HG02885 (cell line): ENCODE results near the gene MYO18A.
"Not testable (repeated sequence)": the region's sequence is repeated elsewhere in the genome, so short reads cannot be mapped to it uniquely, and the experiment has no call there.

Source experiments
- ATAC-seq: cut with Tn5 transposase; IDR thresholded peaks from one replicate; pipeline ENCODE4 v1.9.1; 2021; ENCODE audit warnings: mild to moderate bottlenecking; ENCODE audit not compliant: unreplicated experiment, poor library complexity

Gene MYO18A

DNA sequence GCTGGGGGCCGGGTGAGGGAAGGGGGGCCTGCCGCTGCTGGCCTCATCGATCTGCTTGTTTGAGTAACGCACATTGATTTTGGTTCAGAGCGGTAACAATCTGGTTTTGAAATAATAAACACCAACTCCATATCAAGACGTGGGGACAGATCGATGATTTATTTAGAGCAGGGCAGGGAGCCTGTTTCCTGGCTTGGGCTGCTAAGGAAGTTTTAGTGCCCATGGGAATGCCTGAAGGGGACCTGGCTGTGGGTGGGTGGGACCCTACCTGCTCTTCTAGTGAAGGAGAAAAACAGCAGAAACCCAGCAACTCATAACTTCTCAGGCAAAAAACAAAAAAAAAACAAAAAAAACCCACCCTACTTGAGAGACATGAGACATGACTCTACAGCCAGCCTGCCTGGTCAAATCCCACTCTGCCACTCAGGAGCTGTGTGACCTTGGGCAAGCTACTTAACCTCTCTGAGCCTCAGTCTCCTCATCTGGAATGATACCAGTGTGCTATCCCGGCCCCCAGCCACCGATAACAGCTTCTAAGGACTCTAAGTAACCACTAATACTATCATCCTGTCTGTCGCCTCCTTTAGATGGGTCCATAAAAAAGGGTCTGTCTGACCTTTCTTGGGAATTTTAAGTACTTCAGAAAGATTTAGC lies 71.2 kb downstream of the MYO18A start:
- no peak for ATAC-seq

DNA sequence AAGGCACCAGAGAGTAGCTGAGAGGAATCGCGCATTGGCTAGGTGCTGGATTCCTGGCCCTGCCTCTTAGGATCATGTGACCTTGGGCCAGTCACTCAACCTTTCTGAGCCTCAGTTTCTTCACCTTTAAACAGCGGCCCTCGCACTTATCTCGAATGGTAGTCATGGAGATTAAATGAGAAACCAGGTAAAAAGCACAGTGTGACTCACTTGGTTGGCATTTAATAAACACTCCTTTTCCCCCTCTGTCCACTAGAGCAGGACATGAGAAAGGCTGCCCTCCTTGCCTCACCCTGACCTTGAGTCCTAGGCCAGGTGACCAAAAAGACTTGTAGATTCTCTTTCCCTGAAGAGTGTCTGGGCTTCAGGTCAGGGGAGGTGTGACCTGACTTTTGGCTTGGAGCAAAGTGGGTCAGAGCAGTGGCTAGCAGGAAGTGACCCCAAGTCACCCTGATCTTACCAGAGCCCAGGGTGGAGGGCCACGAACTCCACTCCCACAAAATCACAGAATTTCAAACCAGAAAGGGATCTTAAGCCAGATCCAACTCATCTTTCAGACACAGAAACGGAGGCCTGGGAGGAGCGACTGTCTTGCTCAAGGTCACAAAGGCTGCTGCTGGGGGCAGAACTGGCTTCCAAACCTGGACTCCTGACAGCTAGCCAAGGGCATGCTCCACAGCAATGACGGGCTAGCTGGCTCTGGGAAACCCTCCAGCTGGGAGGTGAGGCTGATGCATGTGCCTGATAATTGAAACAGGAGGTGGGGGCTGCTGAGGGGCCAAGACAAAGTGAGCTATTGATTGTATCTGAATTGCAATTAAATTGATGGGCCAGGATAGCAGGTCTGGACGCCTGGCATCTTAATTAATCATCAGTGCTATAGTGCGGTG lies 72.0 kb downstream of the MYO18A start:
- no peak for ATAC-seq

DNA sequence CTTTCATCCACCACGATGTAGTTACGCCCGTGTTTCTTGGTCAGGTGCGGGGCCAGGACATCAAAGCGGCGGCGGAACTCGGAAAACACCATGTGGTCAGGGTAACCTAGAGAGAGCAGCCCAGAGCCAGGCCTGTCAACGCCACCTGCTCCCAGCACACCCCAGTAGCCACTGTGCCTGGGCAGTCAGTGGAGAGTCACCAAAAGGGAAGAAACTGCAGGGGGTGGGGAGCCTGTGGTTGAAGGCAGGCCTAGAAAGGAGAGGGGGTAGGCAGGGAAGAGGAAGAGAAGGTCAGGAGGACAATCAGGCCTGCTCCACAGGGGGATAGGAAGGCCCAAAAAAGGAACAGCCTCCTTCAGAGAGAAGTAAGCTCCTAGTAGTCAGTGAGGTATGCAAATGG lies 73.1 kb downstream of the MYO18A start:
- ATAC-seq: no peak

DNA sequence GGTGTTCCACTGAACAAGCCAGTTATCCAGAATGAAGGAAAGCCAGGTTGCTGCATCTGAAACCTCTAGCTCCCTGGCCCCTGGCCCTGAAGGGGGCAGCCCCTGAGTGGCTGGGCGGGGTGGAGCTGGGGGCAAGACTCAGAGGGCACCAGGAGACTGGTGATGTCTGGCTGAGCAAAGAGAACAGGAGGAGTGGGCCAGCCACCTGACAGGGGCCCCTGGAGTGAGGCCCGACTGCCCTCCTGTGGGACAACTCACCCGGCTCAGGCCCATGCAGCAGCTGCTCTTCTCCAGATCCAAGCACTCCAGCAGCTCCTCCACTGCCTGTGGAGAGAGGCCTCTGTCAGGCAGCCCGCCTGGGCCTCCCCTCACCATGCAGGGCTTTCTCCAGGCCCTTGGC lies 76.9 kb downstream of the MYO18A start:
- ATAC-seq: no peak

DNA sequence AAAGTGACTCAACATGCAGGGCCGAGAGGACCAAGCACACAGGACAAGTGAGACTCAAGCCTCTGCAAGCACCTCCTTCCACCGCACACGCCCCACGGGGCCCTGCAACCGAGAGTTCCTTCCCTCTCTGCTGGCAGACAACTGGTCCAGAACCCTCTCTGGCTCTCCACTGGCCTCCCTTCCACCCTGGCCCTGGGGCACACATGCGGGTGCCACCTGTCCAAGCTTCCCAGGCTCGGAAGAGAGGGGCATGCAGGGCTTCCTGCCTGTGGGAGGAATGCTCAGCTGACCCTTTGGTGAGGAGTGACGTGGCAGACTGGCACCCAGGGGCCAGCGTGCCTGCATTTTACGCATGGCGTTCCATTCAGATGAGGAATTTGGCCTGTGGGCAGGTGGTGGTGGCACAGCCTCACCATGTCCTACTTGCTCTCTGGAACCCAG lies 77.4 kb downstream of the MYO18A start:
- ATAC-seq: no peak

DNA sequence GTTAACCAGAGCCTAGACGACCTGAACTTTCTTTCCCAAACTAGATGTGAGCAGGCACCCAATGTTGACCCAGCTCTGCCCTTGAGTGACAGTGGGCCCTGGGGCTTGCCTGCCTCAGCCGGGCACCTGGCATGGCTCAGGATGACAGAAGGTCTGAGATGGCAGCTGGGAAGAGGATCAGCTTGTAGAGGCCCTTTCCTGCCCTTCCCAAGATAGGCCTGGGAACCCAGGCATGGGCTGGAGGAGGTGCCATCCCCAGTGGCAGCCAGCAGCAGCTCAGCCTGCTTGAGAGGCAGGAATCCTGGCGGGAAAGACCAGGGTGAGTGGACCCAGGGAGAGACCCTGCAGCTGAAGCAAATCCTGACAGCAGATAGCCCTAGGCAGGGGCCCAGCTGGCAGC lies 78.2 kb downstream of the MYO18A start:
- ATAC-seq: no peak

DNA sequence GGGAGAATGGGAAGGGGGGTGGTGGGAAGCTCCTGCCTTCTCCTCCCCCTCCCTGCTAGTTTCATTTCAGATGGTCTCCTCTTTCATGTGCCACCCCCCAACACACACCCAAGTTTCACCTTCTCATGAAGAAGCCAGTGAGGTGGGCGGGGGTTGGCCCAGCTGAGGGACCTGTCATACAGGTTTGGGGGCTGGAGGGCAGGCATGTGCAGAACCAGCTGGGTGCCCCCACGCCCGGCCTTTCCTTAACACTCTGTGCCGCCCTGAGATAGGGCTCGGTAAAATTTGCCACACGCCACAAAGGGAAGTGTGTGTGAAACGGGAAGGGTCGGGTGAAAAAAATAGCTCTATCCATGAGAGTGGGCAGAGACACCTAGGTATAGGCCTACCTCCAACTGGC lies 79.9 kb downstream of the MYO18A start:
- ATAC-seq: no peak

DNA sequence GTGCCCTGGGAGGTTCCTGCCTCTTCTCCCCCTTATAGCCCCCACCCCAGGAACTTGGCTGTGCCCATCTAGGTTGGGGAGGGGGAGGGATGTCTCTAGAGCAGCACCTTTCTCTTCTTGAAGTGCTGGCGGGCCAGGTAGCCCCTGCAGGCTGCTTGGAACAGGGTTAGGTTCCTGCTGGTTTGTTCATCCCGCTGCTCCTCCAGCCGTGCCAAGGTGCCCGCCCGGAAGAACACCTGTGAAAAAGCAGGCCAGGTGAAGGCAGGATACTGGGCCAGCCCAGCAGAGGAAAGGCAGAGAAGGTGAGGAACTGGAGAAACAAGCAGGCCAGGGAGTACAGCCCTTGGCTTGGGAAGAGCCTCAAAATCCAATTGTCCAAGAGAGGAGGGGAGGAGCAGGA lies 80.7 kb downstream of the MYO18A start:
- no peak for ATAC-seq

DNA sequence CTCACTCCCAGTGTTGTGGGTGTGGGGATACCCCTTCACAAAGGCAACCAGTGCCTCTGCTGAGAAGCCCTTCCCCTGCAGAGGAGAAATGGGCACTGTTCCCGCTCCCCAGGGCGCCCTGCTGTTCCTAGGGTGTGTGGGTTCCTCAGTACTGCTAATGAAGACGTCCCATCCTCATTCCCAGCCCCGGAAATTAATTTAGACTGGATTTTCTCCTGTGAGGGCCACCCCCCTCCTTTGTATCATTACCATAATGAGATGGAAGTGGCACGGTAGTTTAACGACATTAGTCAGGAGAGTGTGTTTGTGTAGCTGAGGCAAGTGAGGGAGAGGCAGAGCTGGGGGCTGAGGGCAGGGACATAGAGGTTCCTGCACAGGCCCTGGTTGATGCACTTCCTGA lies 84.1 kb downstream of the MYO18A start:
- ATAC-seq: no peak

DNA sequence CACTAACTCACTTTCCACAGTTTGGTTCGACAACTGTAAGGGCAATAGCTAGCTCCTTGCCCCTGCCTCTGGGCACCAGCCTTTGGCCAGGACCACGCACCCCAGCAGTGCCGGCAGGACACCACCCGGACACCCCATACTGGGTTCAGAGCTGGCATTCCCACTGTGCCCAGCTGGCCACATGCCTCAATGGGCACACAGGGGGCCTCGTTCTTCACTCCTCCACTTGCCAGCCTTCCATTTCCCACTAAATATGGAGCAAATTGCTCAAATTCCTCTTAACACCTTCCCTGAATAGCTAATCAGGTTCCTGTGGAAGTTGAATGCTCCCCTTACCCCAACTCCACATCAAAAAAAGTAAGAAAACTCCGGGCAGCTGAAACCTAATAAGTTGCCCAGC lies 84.8 kb downstream of the MYO18A start:
- ATAC-seq: no peak

DNA sequence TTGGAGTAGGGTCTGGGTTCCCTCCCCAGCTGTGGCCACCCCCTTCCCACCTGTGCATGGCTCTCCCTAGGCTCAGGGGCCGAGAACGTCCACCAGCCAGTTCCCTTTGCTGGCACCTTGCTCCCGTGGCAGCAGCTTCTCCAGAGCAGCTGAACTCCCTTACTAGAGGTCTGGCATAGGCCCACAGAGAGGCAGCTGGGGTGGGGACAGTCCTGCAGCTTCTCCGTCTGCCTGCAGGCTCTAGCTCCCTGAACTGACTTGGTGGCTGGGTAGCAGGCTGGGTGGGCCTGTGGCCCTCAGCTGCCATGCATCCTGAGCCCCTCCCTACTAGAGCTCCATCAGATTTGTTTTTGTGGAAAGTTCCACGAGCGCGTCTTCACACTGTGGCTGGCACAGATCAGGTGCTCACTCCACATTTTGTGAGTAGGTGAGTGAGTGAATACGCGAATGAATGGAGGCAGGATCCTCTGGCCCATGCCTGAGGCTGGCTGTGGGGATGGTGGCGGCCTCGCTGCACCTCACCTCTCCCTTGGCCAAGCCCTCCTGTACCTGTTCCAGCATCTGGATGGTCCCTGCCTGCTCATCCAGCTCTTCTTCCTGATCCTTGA lies 86.0 kb downstream of the MYO18A start:
- no peak for ATAC-seq

DNA sequence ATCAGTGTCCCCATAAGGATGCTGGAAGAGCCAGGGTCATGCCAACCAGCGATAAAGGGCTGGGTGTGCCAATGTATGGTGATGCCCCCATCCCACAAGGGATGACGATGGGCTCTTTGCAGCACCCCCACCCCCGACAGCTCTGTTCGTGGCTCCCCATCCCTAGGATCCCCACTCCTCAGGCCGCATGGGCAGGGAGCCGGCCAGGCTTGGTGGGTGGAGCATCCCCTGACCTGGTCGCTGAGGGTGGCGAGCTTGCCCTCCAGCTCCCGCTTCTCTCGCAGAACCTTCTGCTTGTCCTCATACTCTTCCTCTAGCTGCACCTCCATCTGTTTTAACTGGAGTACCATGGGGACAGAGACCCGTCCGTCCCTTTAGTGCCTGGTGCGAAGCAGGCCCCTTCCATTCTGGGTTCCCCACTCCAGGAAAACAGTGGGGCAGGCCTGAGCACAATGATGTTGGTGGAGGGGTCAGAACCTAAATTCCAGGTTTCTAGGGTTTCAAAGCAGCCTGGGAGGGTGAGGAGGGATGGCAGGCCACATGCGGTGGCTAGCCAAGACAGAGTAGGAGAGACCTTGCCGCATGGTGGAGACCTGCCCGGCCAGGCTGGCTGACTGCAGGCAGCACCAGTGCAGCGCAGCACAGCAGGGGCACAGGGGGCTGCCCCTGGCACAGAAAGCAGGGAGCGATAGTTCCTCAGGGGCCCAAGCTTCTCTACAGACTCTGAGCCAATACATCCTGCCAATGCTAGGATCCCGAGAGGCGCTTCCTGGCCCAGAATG lies 86.9 kb downstream of the MYO18A start:
- ATAC-seq: no peak

DNA sequence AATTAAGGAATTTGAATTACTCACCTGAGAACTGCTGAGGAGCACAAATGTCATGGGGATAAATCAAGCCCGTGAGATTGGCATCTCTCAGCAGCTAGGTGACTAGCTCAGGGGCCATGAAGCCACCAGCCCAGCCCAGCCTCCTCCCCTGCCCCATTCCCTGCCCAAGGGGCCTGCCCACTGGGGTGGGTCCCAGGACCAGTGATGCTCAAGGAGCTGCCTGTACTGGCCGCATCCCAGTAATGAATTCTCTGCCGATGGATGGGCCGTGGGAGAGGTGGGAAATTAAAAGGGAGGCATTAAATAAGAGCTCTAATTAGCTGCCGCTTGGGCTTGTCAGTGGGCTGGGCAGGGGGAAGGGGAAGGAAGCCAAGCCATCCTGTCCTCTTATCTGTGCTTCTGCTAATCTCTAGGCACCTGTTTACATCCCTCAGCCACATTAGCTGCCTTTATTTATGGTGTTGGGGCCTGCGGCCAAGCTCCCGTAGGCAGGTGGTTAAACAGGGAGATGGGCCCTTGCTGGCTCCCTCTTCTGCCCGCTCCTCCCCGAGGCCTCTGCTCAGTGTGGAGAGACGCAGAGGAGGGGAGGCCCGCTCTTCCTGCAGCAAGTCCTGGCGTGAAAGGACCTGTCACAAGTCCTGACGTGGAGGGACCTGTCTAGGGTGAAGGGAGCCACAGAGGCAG lies 88.5 kb downstream of the MYO18A start:
- no peak for ATAC-seq

DNA sequence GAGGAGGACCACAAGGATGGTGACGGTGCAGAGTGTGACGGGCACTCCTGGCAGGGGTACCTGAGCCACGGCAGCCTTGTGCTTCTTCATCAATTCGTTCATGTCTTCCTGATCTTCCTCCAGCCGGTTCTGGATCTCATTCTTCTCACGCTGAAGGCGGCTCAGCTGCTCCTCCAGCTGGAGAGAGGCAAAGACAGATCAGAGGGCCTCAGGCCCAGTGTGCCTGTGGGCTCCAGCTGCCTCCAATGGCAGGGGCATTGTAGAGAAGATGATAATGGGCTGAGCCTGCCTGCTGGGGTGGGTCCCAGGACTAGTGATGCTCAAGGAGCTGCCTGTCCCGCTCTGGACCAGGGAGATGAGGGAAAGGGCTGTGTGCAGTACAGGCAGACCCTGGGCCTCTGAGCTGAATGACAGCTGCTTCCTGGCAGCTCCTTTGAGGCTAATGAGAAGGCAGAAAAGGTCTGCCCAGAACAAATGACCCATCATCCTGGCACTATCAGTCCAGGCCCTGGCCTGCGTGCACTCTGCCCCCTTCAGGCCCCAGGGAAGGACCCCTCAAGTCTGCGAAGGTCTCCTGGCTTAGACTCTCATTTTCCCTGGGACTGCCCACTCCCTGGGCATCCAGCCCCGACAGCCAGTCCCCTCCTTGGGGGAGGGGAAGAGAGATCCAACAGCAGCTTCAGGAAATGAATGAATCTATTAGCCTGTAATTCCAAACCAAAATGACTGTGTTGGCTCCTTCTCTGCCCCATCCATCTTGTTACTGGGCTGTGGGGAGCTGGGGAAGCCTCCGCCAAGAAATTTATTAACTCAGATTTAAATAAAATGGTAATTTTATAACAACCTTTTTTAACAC lies 89.2 kb downstream of the MYO18A start:
- no peak for ATAC-seq

DNA sequence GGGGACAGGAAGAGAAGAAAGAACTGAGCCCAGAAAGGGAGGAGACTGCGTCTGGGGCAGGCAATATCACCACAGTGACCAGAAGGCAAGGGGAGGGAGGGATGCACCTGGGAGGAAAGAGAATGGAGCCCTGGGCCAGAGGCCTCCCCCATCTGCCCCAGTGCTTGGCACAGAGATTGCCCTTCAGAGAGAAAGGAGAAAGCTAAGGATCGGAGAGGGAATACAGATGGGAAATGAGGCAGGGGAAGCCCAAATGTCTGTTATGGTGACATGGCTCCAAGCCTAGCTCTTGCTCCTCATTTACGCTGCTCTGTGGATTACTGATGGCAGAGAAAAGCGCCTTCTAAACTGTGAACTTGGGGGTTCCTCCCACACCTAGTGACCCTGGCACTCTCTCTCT lies 90.1 kb downstream of the MYO18A start:
- no peak for ATAC-seq

DNA sequence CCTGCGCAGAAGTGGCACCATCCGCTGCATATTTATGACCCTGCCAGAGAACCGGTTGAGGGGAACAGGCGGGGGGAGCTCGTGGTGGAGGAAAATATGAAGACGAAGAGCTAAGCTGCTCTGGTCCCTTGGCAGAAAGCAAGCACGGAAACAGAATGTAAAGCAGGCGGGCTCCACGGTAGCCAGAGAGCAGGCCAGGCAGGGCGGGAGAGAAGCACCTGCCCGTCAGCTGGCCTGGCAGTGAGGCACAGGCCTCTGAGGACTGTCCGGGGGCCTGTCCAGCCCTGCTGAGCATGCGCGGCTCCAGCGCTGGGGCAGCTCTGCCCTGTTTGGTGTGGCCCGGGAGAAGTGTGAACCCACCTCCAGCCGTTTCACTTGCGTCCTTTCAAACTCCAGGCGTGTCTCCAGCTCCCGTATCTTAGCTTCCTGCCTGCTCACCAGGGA lies 90.6 kb downstream of the MYO18A start:
- ATAC-seq: no peak

DNA sequence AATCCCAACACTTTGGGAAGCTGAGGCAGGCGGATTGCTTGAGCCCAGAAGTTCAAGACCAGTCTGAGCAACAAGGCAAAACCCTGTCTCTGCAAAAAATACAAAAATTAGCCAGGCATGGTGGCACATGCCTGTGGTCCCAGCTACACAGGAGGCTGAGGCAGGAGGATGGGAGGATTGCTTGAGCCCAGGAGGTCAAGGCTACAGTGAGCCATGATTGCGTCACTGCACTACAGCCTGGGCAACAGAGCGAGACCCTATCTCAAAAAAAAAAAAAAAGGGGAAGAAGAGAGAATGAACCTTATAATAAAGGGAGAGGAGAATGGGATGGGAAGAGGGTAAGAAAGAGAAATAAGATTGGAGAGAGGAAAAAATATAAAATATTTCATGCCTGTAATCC lies 91.4 kb downstream of the MYO18A start:
- not testable (repeated sequence) for ATAC-seq

DNA sequence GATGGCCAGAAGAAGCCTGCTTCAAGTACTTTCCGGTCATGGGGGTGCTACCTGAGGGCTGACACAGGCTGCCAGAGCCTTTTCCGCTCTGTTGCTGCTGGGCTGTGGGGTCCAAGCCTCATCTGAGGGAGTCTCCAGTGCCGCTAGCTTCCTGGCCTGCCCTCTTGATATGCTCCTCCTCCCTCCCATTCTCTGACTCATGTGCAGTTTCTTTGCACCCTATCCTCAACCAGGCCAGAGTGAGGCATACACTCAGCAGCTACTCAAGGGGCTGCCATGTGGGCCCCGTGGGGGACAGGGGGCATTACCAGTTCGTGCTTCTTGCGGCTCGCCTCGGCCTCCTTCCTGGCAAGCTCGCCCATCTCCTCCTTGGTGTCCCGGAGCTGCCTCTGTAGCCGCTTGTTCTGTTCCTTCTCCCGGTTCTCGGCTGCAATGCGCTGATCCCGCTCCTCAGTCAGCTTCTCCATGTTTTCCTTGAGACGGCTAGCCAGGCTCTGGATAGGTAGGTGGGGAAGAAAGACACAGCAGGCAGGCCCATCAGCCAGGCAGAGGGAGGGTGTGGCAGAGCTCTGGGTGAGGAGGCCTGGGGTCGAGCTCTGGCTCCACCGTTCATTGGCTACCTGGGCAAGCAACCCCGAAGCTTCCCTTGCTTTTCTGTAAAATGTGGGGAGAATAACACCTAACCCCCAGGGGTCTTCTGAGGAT lies 93.4 kb downstream of the MYO18A start:
- ATAC-seq: no peak

DNA sequence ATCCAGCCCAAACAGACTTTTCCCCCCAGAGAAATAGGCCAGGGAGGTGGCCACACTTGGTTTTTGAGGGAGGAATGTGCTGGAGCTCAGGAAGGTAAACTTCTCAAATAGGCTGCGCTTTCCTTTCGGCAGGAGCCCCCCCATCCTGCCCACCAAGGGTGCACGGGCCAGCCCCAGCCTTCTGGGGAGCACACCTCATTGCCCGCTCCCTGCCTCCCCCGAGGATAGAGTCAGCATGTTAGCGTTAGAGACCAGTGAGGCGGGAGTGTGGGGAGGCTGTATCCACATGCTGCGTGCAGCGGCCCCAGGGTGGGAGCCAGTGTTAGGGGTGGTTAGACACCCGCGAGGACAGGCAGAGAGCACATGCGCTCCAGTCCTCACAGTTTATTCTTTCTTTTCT lies 95.0 kb downstream of the MYO18A start:
- no peak for ATAC-seq
